H9 (cell line): Measurements from ENCODE around the gene DUSP7. TPM values are rescaled to one million over a fixed set of nuclear protein-coding genes. Genes with fewer than 3 reads are reported as not detected.

Experiments used
- DNase-seq: peaks from one replicate; pipeline ENCODE4 v3.0.0-alpha.2; 2017
- H2AFZ ChIP-seq: one replicate; pipeline ENCODE4 v1.6.1; 2013; ENCODE audit warnings: mild to moderate bottlenecking, low read length, control low read depth, moderate library complexity
- H2AK5ac ChIP-seq: 2 replicates; pipeline ENCODE4 v1.6.1; 2013; ENCODE audit warnings: low read length, control low read depth, mixed read lengths; ENCODE audit not compliant: insufficient read length
- H2BK120ac ChIP-seq: one replicate; pipeline ENCODE4 v1.6.1; 2013; ENCODE audit warnings: low read depth, mild to moderate bottlenecking, low read length, control low read depth, inconsistent platforms; ENCODE audit not compliant: poor library complexity, severe bottlenecking
- H2BK12ac ChIP-seq: 2 replicates; pipeline ENCODE4 v1.6.1; 2013; ENCODE audit warnings: low read length, control low read depth, mixed read lengths, low read depth; ENCODE audit not compliant: insufficient read length
- H2BK15ac ChIP-seq: 2 replicates; pipeline ENCODE4 v1.6.1; 2013; ENCODE audit warnings: low read depth, low read length, control low read depth
- H2BK20ac ChIP-seq: one replicate; pipeline ENCODE4 v1.6.1; 2013; ENCODE audit warnings: low read depth, mild to moderate bottlenecking, low read length, control low read depth, inconsistent platforms; ENCODE audit not compliant: poor library complexity, severe bottlenecking
- H2BK5ac ChIP-seq: 2 replicates; pipeline ENCODE4 v1.6.1; 2013; ENCODE audit warnings: low read length, control low read depth, mixed read lengths; ENCODE audit not compliant: insufficient read length
- H3K14ac ChIP-seq: 2 replicates; pipeline ENCODE4 v1.6.1; 2013; ENCODE audit warnings: low read length, control low read depth; ENCODE audit not compliant: insufficient read depth
- H3K18ac ChIP-seq: 2 replicates; pipeline ENCODE4 v1.6.1; 2013; ENCODE audit warnings: low read depth, mild to moderate bottlenecking, mixed read lengths, low read length, control low read depth; ENCODE audit not compliant: insufficient read length
- H3K23ac ChIP-seq: 2 replicates; pipeline ENCODE4 v1.6.1; 2013; ENCODE audit warnings: low read length, control low read depth, mixed read lengths, low read depth; ENCODE audit not compliant: insufficient read length
- H3K23me2 ChIP-seq: 2 replicates; pipeline ENCODE4 v1.6.1; 2013; ENCODE audit warnings: low read depth, mild to moderate bottlenecking, mixed read lengths, low read length, control low read depth; ENCODE audit not compliant: insufficient read length, poor library complexity, severe bottlenecking
- H3K27ac ChIP-seq: 2 replicates; pipeline ENCODE4 v1.5.1; 2013; ENCODE audit warnings: low read length, control low read depth, mixed read lengths, low read depth; ENCODE audit not compliant: insufficient read length
- H3K27me3 ChIP-seq: 2 replicates; pipeline ENCODE4 v1.6.1; 2013; ENCODE audit warnings: low read length, control low read depth, inconsistent platforms; ENCODE audit not compliant: insufficient read depth
- H3K4ac ChIP-seq: 2 replicates; pipeline ENCODE4 v1.6.1; 2013; ENCODE audit warnings: low read depth, mild to moderate bottlenecking, control low read depth, inconsistent platforms, low read length, moderate library complexity
- H3K4me1 ChIP-seq: 2 replicates; pipeline ENCODE4 v1.6.1; 2013; ENCODE audit warnings: low read length, control low read depth, inconsistent platforms; ENCODE audit not compliant: insufficient read depth
- H3K4me2 ChIP-seq: 2 replicates; pipeline ENCODE4 v1.6.1; 2013; ENCODE audit warnings: low read length, control low read depth, mixed read lengths; ENCODE audit not compliant: insufficient read length, insufficient read depth
- H3K56ac ChIP-seq: 2 replicates; pipeline ENCODE4 v1.6.1; 2013; ENCODE audit warnings: low read depth, mild to moderate bottlenecking, mixed read lengths, low read length, control low read depth; ENCODE audit not compliant: insufficient read length
- H3K79me1 ChIP-seq: 2 replicates; pipeline ENCODE4 v1.6.1; 2013; ENCODE audit warnings: low read depth, mild to moderate bottlenecking, moderate library complexity, low read length, control low read depth, inconsistent platforms; ENCODE audit not compliant: insufficient read depth, poor library complexity, severe bottlenecking
- H3K79me2 ChIP-seq: 2 replicates; pipeline ENCODE4 v1.6.1; 2013; ENCODE audit warnings: low read length, control low read depth, inconsistent platforms; ENCODE audit not compliant: insufficient read depth
- H3K9ac ChIP-seq: 2 replicates; pipeline ENCODE4 v1.6.1; 2013; ENCODE audit warnings: low read length, control low read depth, mixed read lengths; ENCODE audit not compliant: insufficient read length; ENCODE audit errors: extremely low read depth
- H3K9me3 ChIP-seq: one replicate; pipeline ENCODE4 v1.6.1; 2013; ENCODE audit warnings: low read depth, low read length, inconsistent platforms; ENCODE audit not compliant: control insufficient read depth
- H3T11ph ChIP-seq: one replicate; pipeline ENCODE4 v1.6.1; 2013; ENCODE audit warnings: mild to moderate bottlenecking, low read length, control low read depth, inconsistent platforms
- H4K20me1 ChIP-seq: one replicate; pipeline ENCODE4 v1.6.1; 2013; ENCODE audit not compliant: control insufficient read depth, insufficient read length, insufficient read depth
- H4K5ac ChIP-seq: 2 replicates; pipeline ENCODE4 v1.6.1; 2013; ENCODE audit warnings: low read depth, mild to moderate bottlenecking, mixed read lengths, low read length, control low read depth; ENCODE audit not compliant: insufficient read length
- H4K8ac ChIP-seq: replicated peaks from 2 replicates; pipeline ENCODE4 v1.6.1; 2013; ENCODE audit warnings: low read length, control low read depth, mixed read lengths, low read depth; ENCODE audit not compliant: insufficient read length
- H4K91ac ChIP-seq: 2 replicates; pipeline ENCODE4 v1.6.1; 2013; ENCODE audit warnings: low read depth, mild to moderate bottlenecking, moderate library complexity, mixed read lengths, low read length, control low read depth; ENCODE audit not compliant: insufficient read length
- H3K27ac Mint-ChIP-seq, 3 experiments: 2 replicates in 2 of 3; 3 replicates in 1 of 3; pipeline ENCODE4 v1.8.0; 2020 to 2021; ENCODE audit warnings: mixed read lengths in 3 of 3, mild to moderate bottlenecking in 1 of 3, moderate library complexity in 1 of 3
- H3K27me3 Mint-ChIP-seq: 2 replicates; pipeline ENCODE4 v1.8.0; 2021; ENCODE audit warnings: low read depth, mild to moderate bottlenecking, moderate library complexity, mixed read lengths
- H3K36me3 Mint-ChIP-seq, 3 experiments: 2 replicates in 2 of 3; 3 replicates in 1 of 3; pipeline ENCODE4 v1.8.0; 2020 to 2021; ENCODE audit warnings: low read depth in 3 of 3, mixed read lengths in 3 of 3; ENCODE audit not compliant: insufficient read depth in 1 of 3
- H3K4me1 Mint-ChIP-seq, 2 experiments: 2 replicates each; pipeline ENCODE4 v1.8.0; 2020; ENCODE audit warnings: mixed read lengths in 2 of 2
- H3K4me3 Mint-ChIP-seq, 2 experiments: 2 replicates in 1 of 2; 3 replicates in 1 of 2; pipeline ENCODE4 v1.8.0; 2020 to 2021; ENCODE audit warnings: mild to moderate bottlenecking in 2 of 2, mixed read lengths in 2 of 2, moderate library complexity in 1 of 2
- H3K9me3 Mint-ChIP-seq, 2 experiments: 2 replicates in 1 of 2; 3 replicates in 1 of 2; pipeline ENCODE4 v1.8.0; 2020; ENCODE audit warnings: mild to moderate bottlenecking in 2 of 2, mixed read lengths in 2 of 2, moderate library complexity in 1 of 2
- WGBS: extraction: QIAGEN DNeasy Blood & Tissue Kit; methylation state at CpG from one replicate; pipeline ENCODE4 v1.1.7; 2013; ENCODE audit warnings: missing lambda C conversion rate, low lambda C conversion rate, mixed read lengths; ENCODE audit not compliant: insufficient read length; ENCODE audit errors: extremely low coverage; 5-methylcytosine and 5-hydroxymethylcytosine counted together
- total RNA-seq: library from RNA; stranded (reverse); gene quantifications from 2 replicates; pipeline ENCODE4 v1.2.1, GENCODE V29; 2021
- TF ChIP-seq, protein P1 (sequence below): fragments of 200-600 bp; sonication (generic); conservative IDR thresholded peaks from 3 replicates; pipeline ENCODE4 v1.8.0; 2021; ENCODE audit warnings: antibody characterized with exemption, mild to moderate bottlenecking

The DUSP7 gene
- total RNA-seq, 1 experiment from 2014 or later, result 24.0 TPM

DNA sequence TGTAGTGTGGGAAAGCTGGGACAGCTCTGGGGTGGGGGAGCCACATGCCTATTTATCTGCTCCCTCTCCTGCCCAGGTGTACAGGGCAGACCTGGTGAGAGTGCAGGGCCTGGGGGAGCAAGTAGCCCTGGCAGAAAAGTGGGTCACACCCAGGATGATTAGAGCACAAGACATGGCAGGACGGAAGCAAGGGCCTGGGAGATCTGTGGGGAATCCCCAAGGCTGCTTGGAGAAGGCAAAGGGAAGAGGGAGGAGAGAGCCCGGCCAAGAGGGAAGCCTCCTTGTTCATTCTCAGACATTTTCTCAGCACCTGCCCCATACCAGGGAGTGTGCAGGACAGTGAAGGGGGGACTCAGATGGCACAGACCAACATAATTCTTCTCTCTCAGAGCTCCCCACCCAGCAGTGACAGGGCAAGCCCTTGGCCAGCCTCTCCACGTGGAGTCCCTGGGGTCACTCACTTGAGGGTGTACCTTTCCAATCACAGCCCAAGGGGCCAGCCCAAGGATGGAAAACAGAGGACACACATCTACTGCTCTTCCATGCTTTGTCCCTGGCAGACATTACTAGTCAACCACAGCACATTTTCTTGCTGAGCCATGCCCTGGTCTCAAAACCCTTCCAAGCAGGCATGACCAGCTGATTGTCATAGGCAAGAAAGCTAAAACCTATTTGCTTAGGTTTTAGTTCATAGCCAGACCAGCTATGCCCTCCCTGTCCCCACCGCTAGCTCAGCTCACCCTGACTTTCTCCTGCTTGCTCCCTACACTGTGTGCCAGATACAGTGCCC, 4.9 kb upstream of the DUSP7 start:
- Histone ChIP-seq H2AK5ac (no peak overlapping the region), H3K4me1 (no peaks in the 10 kb centered on the region), H4K91ac (no peak overlapping the region), H2AFZ (no peak overlapping the region), H3K27ac (no peak overlapping the region), H3K9me3 (no peaks in the 10 kb centered on the region), H2BK15ac (no peak overlapping the region), H3K14ac (peak overlapping the region; percentile 25; the same call in 1 of the 2 replicates), H2BK5ac (no peak overlapping the region), H2BK12ac (no peak overlapping the region), H3K79me2 (no peaks in the 10 kb centered on the region), H4K5ac (no peak overlapping the region), H2BK20ac (no peak overlapping the region), H3K23me2 (peaks cover 3% of the 10 kb centered on the region), H3K9ac (no peak overlapping the region), H3K23ac (no peak overlapping the region), H3K4ac (no peak overlapping the region), H3K56ac (no peak overlapping the region), H3T11ph (no peak overlapping the region), H2BK120ac (no peak overlapping the region), H3K4me2 (no peak overlapping the region), H4K20me1 (peaks cover 2% of the 10 kb centered on the region), H3K79me1 (no peaks in the 10 kb centered on the region), H3K27me3 (no peaks in the 10 kb centered on the region; the same call in 1 of the 2 replicates), H3K18ac (no peak overlapping the region), H4K8ac (no peak overlapping the region)
- Mint-ChIP-seq H3K36me3 (no peaks in the 10 kb centered on the region), H3K4me3 (no peak overlapping the region; a peak in 1 of 5 replicates), H3K4me1 (peaks cover 3 to 10% of the 10 kb centered on the region in 2 experiments; a peak in 2 of 4 replicates), H3K9me3 (no peaks in the 10 kb centered on the region), H3K27me3 (peaks cover 42% of the 10 kb centered on the region), H3K27ac (no peak overlapping the region)
- TF ChIP-seq, protein P1, sequence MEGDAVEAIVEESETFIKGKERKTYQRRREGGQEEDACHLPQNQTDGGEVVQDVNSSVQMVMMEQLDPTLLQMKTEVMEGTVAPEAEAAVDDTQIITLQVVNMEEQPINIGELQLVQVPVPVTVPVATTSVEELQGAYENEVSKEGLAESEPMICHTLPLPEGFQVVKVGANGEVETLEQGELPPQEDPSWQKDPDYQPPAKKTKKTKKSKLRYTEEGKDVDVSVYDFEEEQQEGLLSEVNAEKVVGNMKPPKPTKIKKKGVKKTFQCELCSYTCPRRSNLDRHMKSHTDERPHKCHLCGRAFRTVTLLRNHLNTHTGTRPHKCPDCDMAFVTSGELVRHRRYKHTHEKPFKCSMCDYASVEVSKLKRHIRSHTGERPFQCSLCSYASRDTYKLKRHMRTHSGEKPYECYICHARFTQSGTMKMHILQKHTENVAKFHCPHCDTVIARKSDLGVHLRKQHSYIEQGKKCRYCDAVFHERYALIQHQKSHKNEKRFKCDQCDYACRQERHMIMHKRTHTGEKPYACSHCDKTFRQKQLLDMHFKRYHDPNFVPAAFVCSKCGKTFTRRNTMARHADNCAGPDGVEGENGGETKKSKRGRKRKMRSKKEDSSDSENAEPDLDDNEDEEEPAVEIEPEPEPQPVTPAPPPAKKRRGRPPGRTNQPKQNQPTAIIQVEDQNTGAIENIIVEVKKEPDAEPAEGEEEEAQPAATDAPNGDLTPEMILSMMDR, result no peak
- DNase-seq, result no peak
- no CpG with 5 or more reads among the region's 4 CpGs for WGBS
